Measurements from ENCODE around the gene SYNDIG1. TPM values are rescaled to one million over a fixed set of nuclear protein-coding genes. Genes with fewer than 3 reads are reported as not detected.

The SYNDIG1 gene
- polyA plus RNA-seq, 2 of the 4 experiments (the other 2 are of a cell fraction) = 0.96 to 2.6 TPM

- Histone ChIP-seq H3K9me3 (no peaks in the 10 kb centered on the region), H3K4me3 (no peak overlapping the region), H3K4me2 (peak overlapping the region; percentile 68), H3K27ac (peak overlapping the region; percentile 75 to 82), H3K4me1 (peaks cover 47% of the 10 kb centered on the region)
- TF ChIP-seq REST (IDR thresholded peaks at IDR 0.05) (no peak), BCL3 (IDR thresholded peaks at IDR 0.05) (no peak), JUN (IDR thresholded peaks at IDR 0.05) (no peak), HOXB13 (CRISPR knock-in tag; IDR thresholded peaks at IDR 0.05; ENCODE audit: low read depth) (no peak), HOXA7 (CRISPR knock-in tag; IDR thresholded peaks at IDR 0.05) (no peak), CBX2 (IDR thresholded peaks at IDR 0.05; ENCODE audit: borderline replicate concordance, low read depth) (no peak), ELK1 (IDR thresholded peaks at IDR 0.05; ENCODE audit: low read depth, low read length) (no peak), PBX3 (IDR thresholded peaks at IDR 0.05) (no peak), FOSL2 (IDR thresholded peaks at IDR 0.05) (no peak), FOSL2 (CRISPR knock-in tag; IDR thresholded peaks at IDR 0.05) (no peak), ZNF302 (CRISPR knock-in tag; IDR thresholded peaks at IDR 0.05) (no peak), CTCF (IDR thresholded peaks at IDR 0.05) (no peak)
- ATAC-seq = no peak
- 85% methylated on average over 4 of the region's 4 CpGs for WGBS (ENCODE audit: missing lambda C conversion rate)
- no peak for FAIRE-seq
- POLR2A ChIA-PET = interaction anchor here (0.9 to 1.7 kb wide), 2 partner anchors 17 to 21 kb away, joined by 3 to 7 read pairs; no protein-coding TSS in a partner anchor
- no peak for DNase-seq (ENCODE audit: low read depth in 1 of 2, low spot score in 1 of 2)
- CTCF ChIA-PET = interaction anchor here (0.7 to 4.4 kb wide), 7 partner anchors 12 to 1042 kb away, joined by 3 to 22 read pairs (median 7); no protein-coding TSS in a partner anchor
Measured at GRCh38 chr20:24651976-24652345, 182.5 kb downstream of the SYNDIG1 start.

- Histone ChIP-seq H3K9me3 (no peaks in the 10 kb centered on the region), H3K4me1 (peaks cover 56% of the 10 kb centered on the region), H3K4me3 (no peak overlapping the region), H3K27ac (peak overlapping the region; percentile 75 to 82), H3K4me2 (peak overlapping the region; percentile 68)
- FAIRE-seq = no peak
- ATAC-seq = peak; percentile 83 to 90
- CTCF ChIA-PET = interaction anchor here (0.6 to 4.4 kb wide), 4 partner anchors 9 to 52 kb away, joined by 3 to 22 read pairs (median 3); no protein-coding TSS in a partner anchor
- POLR2A ChIA-PET = no interaction called here
- DNase-seq (ENCODE audit: low read depth in 1 of 2, low spot score in 1 of 2) = peak; percentile 78 to 85
- 13% methylated on average over 5 of the region's 5 CpGs for WGBS (ENCODE audit: missing lambda C conversion rate)
- TF ChIP-seq SREBF2 (IDR thresholded peaks at IDR 0.05) (no peak), NR3C1 (IDR thresholded peaks at IDR 0.05) (no peak), USF2 (IDR thresholded peaks at IDR 0.05) (no peak), FOSL2 (IDR thresholded peaks at IDR 0.05) (peak; percentile 49; the same call in 1 of the 2 replicates), FOSL2 (CRISPR knock-in tag; IDR thresholded peaks at IDR 0.05) (peak; percentile 57), ATOH8 (CRISPR knock-in tag; IDR thresholded peaks at IDR 0.05; ENCODE audit: low read depth) (no peak), MYC (IDR thresholded peaks at IDR 0.05; ENCODE audit: borderline replicate concordance, low read length) (0 out of 2 replicates have a peak, but pooled peaks have one; percentile 21), ZNF302 (CRISPR knock-in tag; IDR thresholded peaks at IDR 0.05) (no peak), JUN (IDR thresholded peaks at IDR 0.05) (peak in 1 of 2 experiments; percentile 33; a peak in 2 of 5 replicates), FOSB (CRISPR knock-in tag; IDR thresholded peaks at IDR 0.05) (no peak), TFCP2L1 (CRISPR knock-in tag; IDR thresholded peaks at IDR 0.05) (no peak), MAX (IDR thresholded peaks at IDR 0.05) (peak; percentile 68), EP300 (IDR thresholded peaks at IDR 0.05) (peak in 1 of 2 experiments; percentile 47; a peak in 1 of 5 replicates), RAD21 (conservative IDR thresholded peaks at IDR 0.05 in 1 of 2, IDR thresholded peaks at IDR 0.05 in 1 of 2) (peak in 1 of 2 experiments; percentile 26; a peak in 1 of 5 replicates), RNF2 (IDR thresholded peaks at IDR 0.05; ENCODE audit: borderline replicate concordance, low read depth) (no peak), JUNB (IDR thresholded peaks at IDR 0.05) (peak; percentile 44; the same call in 1 of the 2 replicates), NFE2L2 (conservative IDR thresholded peaks at IDR 0.05; ENCODE audit: low read length) (no peak), CEBPB (IDR thresholded peaks at IDR 0.05) (peak in 1 of 2 experiments; percentile 36; a peak in 2 of 4 replicates)
Measured at GRCh38 chr20:24653306-24653705, 183.9 kb downstream of the SYNDIG1 start.
